ENCODE results near the gene MPHOSPH8.
"Not testable (repeated sequence)": the region's sequence is repeated elsewhere in the genome, so short reads cannot be mapped to it uniquely, and the experiment has no call there.

Gene MPHOSPH8

DNA sequence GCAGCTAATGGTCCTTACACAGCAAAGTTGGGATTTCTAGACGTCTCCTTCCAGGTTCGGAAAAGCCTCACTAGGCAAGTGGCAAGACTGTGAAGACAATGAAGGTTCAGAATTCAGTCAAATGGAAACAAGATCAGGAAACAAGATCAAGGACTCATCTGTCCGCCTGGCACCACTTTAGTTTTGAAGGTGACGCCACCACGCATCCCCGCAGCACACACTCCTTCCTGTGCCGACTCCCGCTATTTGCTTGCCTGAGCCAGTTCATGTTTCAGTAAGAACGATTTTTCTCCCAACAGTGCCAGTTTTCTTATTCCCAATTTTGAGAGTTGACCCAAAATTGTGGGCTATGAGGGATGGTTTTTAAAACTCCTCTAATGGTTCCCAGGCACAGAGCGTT lies 41.4 kb downstream of the MPHOSPH8 start:
- ChIA-PET POLR2A (no interaction called here), CTCF (no interaction called here)
- TF ChIP-seq, protein P1, sequence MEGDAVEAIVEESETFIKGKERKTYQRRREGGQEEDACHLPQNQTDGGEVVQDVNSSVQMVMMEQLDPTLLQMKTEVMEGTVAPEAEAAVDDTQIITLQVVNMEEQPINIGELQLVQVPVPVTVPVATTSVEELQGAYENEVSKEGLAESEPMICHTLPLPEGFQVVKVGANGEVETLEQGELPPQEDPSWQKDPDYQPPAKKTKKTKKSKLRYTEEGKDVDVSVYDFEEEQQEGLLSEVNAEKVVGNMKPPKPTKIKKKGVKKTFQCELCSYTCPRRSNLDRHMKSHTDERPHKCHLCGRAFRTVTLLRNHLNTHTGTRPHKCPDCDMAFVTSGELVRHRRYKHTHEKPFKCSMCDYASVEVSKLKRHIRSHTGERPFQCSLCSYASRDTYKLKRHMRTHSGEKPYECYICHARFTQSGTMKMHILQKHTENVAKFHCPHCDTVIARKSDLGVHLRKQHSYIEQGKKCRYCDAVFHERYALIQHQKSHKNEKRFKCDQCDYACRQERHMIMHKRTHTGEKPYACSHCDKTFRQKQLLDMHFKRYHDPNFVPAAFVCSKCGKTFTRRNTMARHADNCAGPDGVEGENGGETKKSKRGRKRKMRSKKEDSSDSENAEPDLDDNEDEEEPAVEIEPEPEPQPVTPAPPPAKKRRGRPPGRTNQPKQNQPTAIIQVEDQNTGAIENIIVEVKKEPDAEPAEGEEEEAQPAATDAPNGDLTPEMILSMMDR (IDR thresholded peaks at IDR 0.05; ENCODE audit: control extremely low read depth, extremely low read depth, low read depth, missing control alignments): no peak
- no peak for DNase-seq (ENCODE audit: extremely low spot score)

DNA sequence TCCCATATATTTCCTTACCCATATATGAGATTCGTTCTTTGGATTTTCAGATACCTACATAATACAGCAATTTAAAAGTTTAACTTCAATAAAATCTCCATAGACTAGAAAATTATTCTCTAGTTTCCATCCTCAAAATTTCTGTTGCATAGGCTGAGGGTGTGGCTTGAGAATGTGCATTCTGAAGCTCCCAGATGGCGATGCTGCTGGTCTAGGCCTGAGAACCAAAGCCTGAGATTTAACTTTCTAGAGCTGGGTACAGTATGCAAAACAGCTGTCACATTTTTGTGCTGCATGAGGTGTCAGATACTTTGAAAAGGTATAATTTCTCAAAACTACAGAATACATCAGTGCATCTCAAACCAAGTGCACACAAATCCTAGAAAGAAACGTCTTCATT lies 42.7 kb downstream of the MPHOSPH8 start:
- ChIA-PET POLR2A (no interaction called here), CTCF (interaction anchor here (1.5 kb wide), 1 partner anchor 12 kb away, joined by 4 read pairs; no protein-coding TSS in a partner anchor)
- no peak for DNase-seq (ENCODE audit: extremely low spot score)
- TF ChIP-seq, protein P1 (IDR thresholded peaks at IDR 0.05; ENCODE audit: control extremely low read depth, extremely low read depth, low read depth, missing control alignments): no peak

DNA sequence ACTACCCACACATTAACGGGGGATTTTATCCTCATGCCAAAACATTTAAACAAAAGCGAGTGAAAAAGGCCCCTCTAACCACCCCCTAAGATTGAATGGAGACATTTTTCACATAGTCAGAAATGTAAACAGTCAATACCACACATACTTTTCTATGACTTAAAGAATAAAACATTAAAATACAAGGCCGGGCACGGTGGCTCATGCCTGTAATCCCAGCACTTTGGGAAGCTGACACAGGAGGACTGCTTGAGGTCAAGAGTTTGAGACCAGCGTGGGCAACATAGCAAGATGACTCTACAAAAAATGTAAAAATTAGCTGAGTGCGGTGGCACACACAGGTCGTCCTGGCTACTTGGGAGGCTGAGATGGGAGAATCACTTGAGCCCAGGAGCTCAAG lies 47.3 kb downstream of the MPHOSPH8 start:
- TF ChIP-seq, protein P1 (IDR thresholded peaks at IDR 0.05; ENCODE audit: control extremely low read depth, extremely low read depth, low read depth, missing control alignments): no peak
- no peak for DNase-seq (ENCODE audit: extremely low spot score)
- ChIA-PET POLR2A (no interaction called here), CTCF (no interaction called here)

DNA sequence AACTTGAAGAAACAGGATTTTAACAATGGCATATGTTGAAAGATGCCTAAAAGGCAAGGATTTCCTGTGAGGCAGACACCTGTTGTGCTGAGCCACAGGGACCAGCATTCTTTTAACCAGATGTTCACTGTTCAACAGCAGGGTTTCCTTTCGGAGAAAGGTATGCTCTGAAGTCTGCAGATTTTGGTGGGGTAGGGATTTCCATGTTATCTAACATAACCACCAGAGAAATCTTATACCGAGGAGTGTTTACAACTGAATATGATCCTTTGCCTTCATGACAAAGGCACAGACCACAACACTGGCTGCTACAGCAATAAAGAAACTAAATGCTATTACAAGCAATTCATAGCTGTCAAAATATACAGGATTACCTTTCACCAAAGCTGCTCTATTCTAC lies 48.1 kb downstream of the MPHOSPH8 start:
- TF ChIP-seq, protein P1 (IDR thresholded peaks at IDR 0.05; ENCODE audit: control extremely low read depth, extremely low read depth, low read depth, missing control alignments): no peak
- ChIA-PET POLR2A (no interaction called here), CTCF (interaction anchor here (1.6 kb wide), 1 partner anchor 12 kb away, joined by 3 read pairs; no protein-coding TSS in a partner anchor)
- DNase-seq (ENCODE audit: extremely low spot score): no peak

DNA sequence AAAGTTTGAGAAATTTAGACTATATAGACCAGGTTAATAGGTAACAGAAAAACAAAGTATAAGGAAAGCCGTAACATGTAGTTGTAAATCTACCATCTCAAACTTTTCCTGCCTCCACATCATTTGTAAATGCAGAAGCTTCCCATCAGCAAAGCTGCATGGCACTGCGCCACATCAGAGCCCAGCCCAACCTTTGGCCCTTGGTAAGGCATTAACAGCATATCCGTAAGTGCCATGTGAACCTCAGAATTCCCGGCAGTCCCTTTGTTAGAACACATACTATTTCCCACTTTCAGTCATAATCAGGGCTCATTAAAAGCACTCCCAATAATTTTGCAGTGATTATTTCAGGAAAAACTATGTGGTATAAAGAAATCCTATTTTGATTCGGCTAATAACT lies 51.6 kb downstream of the MPHOSPH8 start:
- TF ChIP-seq, protein P1 (IDR thresholded peaks at IDR 0.05; ENCODE audit: control extremely low read depth, extremely low read depth, low read depth, missing control alignments): no peak
- no peak for DNase-seq (ENCODE audit: extremely low spot score)
- ChIA-PET POLR2A (no interaction called here), CTCF (interaction anchor here (1.3 kb wide), 1 partner anchor 82 kb away, joined by 3 read pairs; no protein-coding TSS in a partner anchor)

DNA sequence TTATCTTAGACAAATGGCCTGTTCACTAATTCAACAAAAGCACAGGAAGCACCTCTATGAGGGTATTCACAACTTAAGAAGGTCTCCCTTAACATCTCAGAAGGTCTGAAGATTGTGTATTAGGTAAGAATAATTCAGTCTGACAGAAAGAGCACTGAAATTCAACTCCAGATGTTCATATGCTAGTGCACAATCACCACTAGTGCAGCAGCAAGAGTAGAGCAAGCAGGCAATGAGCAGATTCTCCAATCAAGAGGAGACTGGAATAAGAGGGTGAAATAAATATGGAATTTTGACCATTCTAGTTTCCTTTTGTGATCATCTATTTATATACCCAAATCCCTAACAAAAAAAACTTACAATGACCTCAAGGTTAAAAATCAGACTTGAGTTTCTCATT lies 52.0 kb downstream of the MPHOSPH8 start:
- ChIA-PET POLR2A (no interaction called here), CTCF (interaction anchor here (1.3 kb wide), 1 partner anchor 82 kb away, joined by 3 read pairs; no protein-coding TSS in a partner anchor)

DNA sequence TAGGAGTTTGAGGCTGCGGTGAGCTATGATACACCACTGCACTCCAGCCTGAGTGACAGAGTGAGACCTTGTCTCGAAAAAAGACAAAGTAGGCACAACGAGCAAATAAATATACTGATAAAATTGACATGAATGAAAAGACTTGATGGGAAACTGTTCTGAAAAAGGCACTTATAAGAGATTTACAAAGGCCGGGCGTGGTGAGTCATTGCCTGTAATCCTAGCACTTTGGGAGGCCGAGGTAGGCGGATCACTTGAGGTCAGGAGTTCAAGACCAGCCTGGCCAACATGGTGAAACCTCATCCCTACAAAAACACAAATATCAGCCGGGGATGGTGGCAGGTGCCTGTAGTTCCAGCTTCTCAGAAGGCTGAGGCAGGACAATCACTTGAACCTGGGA lies 58.0 kb downstream of the MPHOSPH8 start:
- POLR2A ChIA-PET; CTCF ChIA-PET; DNase-seq (ENCODE audit: extremely low spot score): not testable (repeated sequence)

More for the DNA sequence above, 52.0 kb downstream of the MPHOSPH8 start:
- DNase-seq (ENCODE audit: extremely low spot score): no peak
- TF ChIP-seq, protein P1 (IDR thresholded peaks at IDR 0.05; ENCODE audit: control extremely low read depth, extremely low read depth, low read depth, missing control alignments): no peak

All from GM10248 (cell line).